GM19035 (cell line): ENCODE results near the gene LPAR2.

Experiments used
- ATAC-seq: cut with Tn5 transposase; IDR thresholded peaks from one replicate; pipeline ENCODE4 v1.9.1; 2021; ENCODE audit not compliant: unreplicated experiment

The LPAR2 gene

GRCh38 chr19:19654441-19654840 is 26.4 kb upstream of the LPAR2 start:
- ATAC-seq = no peak

GRCh38 chr19:19653597-19654147 is 25.7 kb upstream of the LPAR2 start:
- no peak for ATAC-seq

DNA sequence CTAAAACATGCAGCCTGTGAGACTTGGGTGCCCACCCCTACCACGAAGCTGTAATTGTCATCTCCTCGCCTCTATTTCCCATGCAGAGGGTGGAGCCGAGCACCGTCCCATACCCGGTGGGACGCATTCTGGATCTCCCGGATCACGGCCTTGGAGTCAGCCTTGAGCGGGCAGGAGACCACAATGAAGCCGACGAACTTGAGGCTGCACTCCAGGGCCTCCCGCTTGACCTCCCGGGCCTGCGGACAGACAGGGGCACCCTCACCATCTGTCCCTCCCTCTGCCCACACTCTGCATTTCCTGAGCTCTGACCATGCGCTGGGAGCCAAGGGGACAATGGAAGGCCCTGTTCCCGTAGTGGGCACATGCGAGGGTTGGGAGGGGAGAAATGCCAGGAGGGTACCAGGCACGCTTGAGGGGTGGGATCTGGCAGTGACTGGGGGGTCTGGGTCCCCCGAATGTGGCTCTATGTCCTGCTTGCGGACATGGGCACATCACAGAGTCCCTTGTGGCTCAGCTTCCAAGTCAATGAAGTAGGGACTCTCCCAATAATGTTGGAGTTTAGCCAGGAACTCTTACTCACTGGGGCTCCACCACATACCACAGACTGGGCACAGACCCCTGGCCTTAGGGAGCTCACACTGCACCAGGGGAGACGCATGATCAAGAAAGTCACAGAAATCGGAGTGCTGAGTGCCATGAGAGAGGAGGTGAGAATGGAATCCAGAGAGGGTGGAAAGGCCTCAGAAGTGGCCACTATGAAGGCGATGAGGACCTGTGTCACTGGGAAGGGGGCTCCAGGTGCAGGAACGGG is 24.7 kb upstream of the LPAR2 start:
- no peak for ATAC-seq

DNA sequence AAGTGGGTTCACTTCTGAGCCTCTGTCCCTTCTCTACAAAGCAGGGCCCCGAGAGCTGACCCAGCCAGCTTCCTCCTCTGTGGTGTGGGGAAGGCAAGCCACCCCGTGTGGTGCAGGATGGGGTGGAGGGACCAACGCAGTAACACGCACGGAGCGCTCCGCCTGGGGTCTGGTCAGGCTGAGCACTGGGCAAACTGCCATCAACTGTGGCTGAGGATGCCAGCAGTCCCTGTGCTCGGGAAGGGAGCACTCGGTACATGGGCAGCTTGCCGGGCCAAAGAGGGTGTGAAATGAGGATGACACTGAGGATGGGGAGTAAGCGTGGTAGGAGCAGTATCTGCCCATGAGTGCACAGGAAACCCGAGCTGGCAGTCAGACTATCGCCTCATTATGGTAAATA is 23.1 kb upstream of the LPAR2 start:
- ATAC-seq = no peak

- no peak for ATAC-seq
Measured at GRCh38 chr19:19650331-19650730, 22.3 kb upstream of the LPAR2 start.

GRCh38 chr19:19649580-19649995 is 21.6 kb upstream of the LPAR2 start:
- no peak for ATAC-seq

DNA sequence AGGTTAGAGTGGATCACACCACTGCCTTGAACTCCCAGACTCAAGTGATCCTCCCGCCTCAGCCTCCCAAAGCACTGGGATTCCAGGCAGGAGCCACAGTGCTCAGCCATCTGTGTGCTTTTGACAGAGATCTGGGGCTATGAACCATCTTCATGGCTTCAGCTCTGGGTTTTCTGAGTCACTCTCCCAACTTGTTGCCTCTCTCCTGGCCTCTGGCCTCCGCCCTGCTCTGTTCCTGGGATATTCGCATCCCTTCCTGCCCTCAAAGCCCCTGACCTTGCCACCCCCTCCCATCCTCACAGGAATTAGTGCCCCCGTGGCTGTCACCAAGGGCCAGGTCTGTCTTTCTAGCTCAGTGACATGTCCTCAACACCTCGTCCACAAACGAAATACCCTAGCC is 21.1 kb upstream of the LPAR2 start:
- ATAC-seq = no peak

DNA sequence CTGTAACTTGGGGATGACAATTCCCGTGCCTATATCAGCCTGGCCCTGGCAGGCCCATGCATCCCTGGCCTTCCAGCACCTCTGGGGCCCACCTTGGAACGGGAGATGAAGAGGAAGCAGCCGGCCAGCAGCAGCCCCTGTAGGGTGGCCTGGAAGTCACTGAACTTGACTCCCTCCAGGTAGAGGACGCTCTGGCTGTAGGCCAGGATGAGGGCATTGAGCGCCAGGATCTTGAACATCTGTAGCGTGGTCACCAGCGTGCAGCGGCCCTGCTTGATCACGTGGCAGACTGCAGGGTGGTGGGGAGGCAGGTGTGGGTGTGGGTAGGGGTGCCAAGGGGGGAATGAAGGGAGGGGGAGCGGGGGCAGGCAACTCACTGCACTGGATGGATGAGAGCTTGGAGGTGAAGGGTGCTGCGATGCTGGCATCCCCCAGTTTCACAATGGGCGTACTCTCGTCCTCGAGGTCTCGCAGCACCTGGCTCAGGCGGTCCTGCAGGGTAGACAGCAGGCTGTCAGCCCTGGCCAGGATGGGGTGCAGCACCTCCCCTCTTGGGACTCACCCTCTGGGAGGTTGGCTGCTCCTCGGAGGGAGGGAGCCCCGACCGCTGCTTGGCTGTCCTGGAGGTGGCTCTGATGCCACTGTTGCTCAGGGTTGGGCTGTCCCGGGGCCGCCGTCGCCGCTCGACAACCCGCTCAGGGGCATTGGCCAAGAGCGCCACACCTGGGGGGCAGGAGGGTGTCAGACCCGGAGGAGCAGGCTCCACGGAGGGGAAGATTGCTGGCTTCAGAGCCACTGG is 19.2 kb upstream of the LPAR2 start:
- ATAC-seq = no peak

DNA sequence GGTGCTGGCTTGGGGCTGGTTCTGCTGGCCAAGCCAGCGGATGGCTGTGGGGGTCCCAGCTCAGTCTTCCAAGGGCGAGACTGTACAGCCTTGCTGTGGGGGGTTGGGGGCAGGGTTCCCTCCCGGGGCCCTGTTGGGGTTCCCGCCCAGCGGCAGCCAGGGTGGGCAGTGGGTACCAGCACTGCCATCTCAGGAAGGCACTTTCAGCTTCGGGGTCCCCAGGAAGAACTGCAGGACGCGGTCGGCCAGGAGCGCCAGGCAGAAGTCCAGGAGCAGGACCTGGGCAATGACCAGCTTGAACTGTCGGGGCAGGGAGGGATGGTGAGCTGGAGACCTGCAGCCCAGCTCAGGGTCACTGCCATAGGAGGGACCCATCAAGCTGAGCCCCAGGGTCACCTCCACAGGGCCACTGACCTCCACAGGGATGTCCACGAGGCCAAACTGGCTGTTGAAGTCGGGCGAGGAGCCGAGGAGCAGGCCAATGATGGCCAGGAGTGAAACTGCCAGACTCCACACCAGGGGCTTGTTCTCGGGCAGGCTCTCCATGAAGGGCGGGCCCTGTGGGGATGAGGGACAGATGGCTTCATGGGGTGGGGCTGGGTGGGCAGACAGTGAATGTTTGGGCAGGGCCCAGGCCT is 17.3 kb upstream of the LPAR2 start:
- ATAC-seq = no peak

DNA sequence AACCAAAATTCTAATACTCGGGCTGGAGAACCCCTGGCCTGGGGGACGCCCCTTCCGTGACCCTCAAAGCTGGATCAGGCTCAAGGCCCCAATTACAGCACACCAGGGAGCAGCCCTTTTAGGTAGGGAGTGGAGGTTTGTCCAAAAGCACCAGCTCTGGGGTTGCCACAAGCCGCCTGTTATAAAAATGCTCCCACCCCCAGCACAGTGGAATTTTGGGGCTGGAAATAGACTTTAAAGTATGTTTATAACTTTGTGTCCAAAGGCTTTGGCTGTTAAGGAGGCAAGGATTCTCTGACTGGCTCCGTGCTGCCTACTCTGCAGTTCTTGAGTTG is 16.0 kb upstream of the LPAR2 start:
- ATAC-seq = no peak

DNA sequence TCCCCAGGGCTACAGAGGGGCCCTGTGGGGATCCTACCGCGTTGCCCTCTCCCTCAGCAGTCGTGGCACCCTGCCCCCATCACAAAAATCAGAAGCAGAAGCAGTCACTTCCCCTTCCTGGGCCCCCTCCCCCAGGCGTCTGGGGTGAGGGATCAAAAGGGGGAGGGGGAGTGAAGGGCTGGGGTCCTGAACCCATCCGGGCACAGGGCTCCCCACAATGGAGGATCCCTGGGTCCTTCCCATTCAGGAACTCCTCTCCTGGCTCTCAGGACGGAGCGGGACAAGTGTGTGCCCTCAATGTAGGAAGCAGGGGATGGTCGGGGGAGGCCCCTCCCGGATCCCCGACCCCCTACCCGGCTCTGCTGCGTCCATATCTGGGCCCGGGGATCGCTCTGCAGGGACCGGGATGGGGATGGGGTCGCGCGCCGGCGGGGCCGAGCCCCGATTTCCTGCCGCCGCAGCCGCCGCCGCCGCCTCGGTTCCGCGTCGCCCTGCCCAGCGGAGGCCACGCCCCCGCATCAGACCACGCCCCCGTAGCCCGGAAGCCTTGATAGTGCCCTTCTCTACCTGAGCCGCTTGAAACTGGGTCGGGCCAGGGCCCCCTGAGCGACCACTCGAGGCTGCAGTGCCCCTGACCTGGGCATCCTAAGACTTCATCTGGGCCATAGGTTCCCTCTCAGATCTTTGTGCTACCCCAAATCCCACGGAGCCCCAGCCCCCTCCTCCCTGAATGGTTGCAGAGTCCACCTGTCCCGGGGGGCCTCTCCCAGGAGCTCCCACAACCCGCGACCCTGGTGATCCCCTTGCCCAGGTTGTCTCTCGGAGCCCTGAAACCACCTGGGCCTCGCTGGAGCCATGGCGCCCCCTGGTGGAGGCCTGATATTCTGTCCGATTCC is 15.4 kb upstream of the LPAR2 start, which contains the start of gene GMIP:
GMIP (minus strand) TSS at position 500 of the 896 bp plus-strand sequence; CDS start at position 372, 128 bp downstream.
- peak; percentile 68 for ATAC-seq

GRCh38 chr19:19642506-19643157 is 14.6 kb upstream of the LPAR2 start:
- peak; percentile 7 for ATAC-seq

DNA sequence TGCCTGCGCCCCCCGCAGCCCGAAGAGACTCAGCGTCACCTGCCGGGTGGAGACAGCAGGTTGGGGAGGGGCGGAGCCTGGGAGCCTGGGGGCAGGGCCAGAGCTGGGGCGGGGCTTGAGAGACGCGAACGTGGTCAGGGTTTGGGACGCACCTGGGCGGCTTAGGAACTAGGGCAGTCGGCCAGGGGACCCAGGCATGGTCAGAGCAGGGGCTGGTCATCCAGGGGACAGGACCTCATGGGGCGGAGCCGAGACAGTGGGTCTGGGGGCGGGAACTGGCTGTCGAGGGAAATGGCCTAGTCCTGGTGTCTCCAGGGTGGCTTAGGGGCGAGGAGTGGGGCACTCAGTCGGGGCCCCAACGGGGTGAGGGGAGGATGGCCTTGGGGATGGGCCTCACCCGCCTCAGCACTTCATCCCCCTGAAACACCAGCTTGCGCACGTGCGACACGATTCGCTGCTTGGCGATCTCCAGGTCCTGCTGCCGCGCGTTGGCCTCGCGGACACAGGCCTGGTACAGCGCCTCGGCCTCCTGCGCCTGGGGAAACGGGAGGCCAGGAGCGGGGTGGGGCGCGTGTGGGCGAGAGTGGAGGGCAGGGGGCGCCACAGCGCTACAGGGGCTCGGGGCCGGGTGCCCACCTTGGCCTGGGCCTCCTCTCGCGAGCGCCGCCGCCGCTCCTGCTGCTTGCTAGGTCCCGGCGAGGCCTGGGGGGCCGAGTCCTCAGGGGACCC is 9.7 kb upstream of the LPAR2 start:
- no peak for ATAC-seq

GRCh38 chr19:19637186-19637522 is 9.1 kb upstream of the LPAR2 start:
- ATAC-seq = no peak

GRCh38 chr19:19636573-19637185 is 8.7 kb upstream of the LPAR2 start:
- ATAC-seq = no peak

GRCh38 chr19:19635313-19635702 is 7.3 kb upstream of the LPAR2 start:
- no peak for ATAC-seq

- no peak for ATAC-seq
Measured at GRCh38 chr19:19634516-19635312, 6.7 kb upstream of the LPAR2 start.
